Hindlimb muscle (tissue), 1 donor: Measurements from ENCODE around the gene VCAN. TPM values are rescaled to one million over a fixed set of nuclear protein-coding genes. Genes with fewer than 3 reads are reported as not detected.
"Not testable (repeated sequence)": the region's sequence is repeated elsewhere in the genome, so short reads cannot be mapped to it uniquely, and the experiment has no call there.

Source experiments
- DNase-seq: peaks from one replicate; pipeline ENCODE4 v3.0.0-alpha.2; 2013
- polyA plus RNA-seq: library from polyadenylated mRNA; unstranded; fragments of 120-200 nt; gene quantifications from one replicate; pipeline ENCODE4 v1.2.1, GENCODE V29; 2013; ENCODE audit not compliant: insufficient read length

The VCAN gene
- polyA plus RNA-seq = 211 TPM

- DNase-seq = peak; percentile 90
These were observed at the start of gene VCAN for GRCh38 chr5:83471405-83472212. TSS of gene VCAN (plus strand) at chr5:83471744. CDS start at chr5:83483519, 11,775 bp downstream.

- no peak for DNase-seq
These were observed 49.3 kb upstream of the VCAN start for GRCh38 chr5:83422284-83422683.

GRCh38 chr5:83426855-83427254, 44.7 kb upstream of the VCAN start:
- DNase-seq = no peak

GRCh38 chr5:83428126-83428525, 43.4 kb upstream of the VCAN start:
- DNase-seq = no peak

GRCh38 chr5:83428890-83429289, 42.7 kb upstream of the VCAN start:
- no peak for DNase-seq

- DNase-seq = peak; percentile 43
These were observed 41.2 kb upstream of the VCAN start for GRCh38 chr5:83430130-83431010.

- no peak for DNase-seq
These were observed 37.7 kb upstream of the VCAN start for GRCh38 chr5:83433891-83434290.

GRCh38 chr5:83434946-83435345, 36.6 kb upstream of the VCAN start:
- DNase-seq = peak; percentile 40

- DNase-seq = no peak
These were observed 35.3 kb upstream of the VCAN start for GRCh38 chr5:83436276-83436675.

- not testable (repeated sequence) for DNase-seq
These were observed 33.8 kb upstream of the VCAN start for GRCh38 chr5:83437697-83438096.

- no peak for DNase-seq
These were observed 30.7 kb upstream of the VCAN start for GRCh38 chr5:83440826-83441225.

GRCh38 chr5:83441747-83442146, 29.8 kb upstream of the VCAN start:
- DNase-seq = no peak

GRCh38 chr5:83443534-83443933, 28.0 kb upstream of the VCAN start:
- no peak for DNase-seq

GRCh38 chr5:83444445-83444844, 27.1 kb upstream of the VCAN start:
- no peak for DNase-seq

GRCh38 chr5:83446253-83446947, 25.1 kb upstream of the VCAN start:
- DNase-seq = no peak

- no peak for DNase-seq
These were observed 24.0 kb upstream of the VCAN start for GRCh38 chr5:83447533-83447932.

GRCh38 chr5:83450183-83450966, 21.2 kb upstream of the VCAN start:
- DNase-seq = no peak

GRCh38 chr5:83450967-83451248, 20.6 kb upstream of the VCAN start:
- no peak for DNase-seq

GRCh38 chr5:83451955-83452354, 19.6 kb upstream of the VCAN start:
- DNase-seq = no peak

GRCh38 chr5:83453937-83454336, 17.6 kb upstream of the VCAN start:
- DNase-seq = no peak

GRCh38 chr5:83464261-83464660, 7.3 kb upstream of the VCAN start:
- no peak for DNase-seq

- peak; percentile 75 for DNase-seq
These were observed 4.0 kb upstream of the VCAN start for GRCh38 chr5:83467371-83468035.
